Upper lobe of right lung (tissue), 1 donor: ENCODE measurements around the gene ZNF385C. TPM values are rescaled to one million over a fixed set of nuclear protein-coding genes. Genes with fewer than 3 reads are reported as not detected.

Source experiments
- ATAC-seq: fragments of 200-7000 bp; cut with Tn5 transposase; one replicate; pipeline ENCODE4 v1.9.1; 2020; ENCODE audit warnings: mild to moderate bottlenecking, moderate library complexity
- DNase-seq: peaks from one replicate; pipeline ENCODE4 v3.0.0-alpha.2; 2020
- H3K27ac ChIP-seq: fragments of 200-600 bp; one replicate; pipeline ENCODE4 v1.8.0; 2022
- H3K27me3 ChIP-seq: fragments of 200-600 bp; one replicate; pipeline ENCODE4 v1.8.0; 2022; ENCODE audit warnings: mild to moderate bottlenecking
- H3K36me3 ChIP-seq: fragments of 200-600 bp; one replicate; pipeline ENCODE4 v1.8.0; 2022
- H3K4me1 ChIP-seq: fragments of 200-600 bp; one replicate; pipeline ENCODE4 v1.8.0; 2022
- H3K4me3 ChIP-seq: fragments of 200-600 bp; one replicate; pipeline ENCODE4 v1.8.0; 2022; ENCODE audit warnings: mild to moderate bottlenecking
- H3K9me3 ChIP-seq: fragments of 200-600 bp; one replicate; pipeline ENCODE4 v1.8.0; 2022
- CTCF ChIP-seq: fragments of 200-600 bp; IDR thresholded peaks from one replicate; pipeline ENCODE4 v1.8.0; 2022; ENCODE audit warnings: antibody characterized with exemption
- intact Hi-C: fragments of 100-400 bp; cut with DNase I; formaldehyde crosslinking; loops from one replicate; pipeline ENCODE4 v1.11.0; 2022
- total RNA-seq: library from RNA; stranded (reverse); fragmentation: NEBNext Ultra II Directional; extraction: Animal tissue kit (Norgen Biotek cat#: 25700); gene quantifications from one replicate; pipeline ENCODE4 v1.2.1, GENCODE V29; 2021
- donor health status: DM: no; HTN: yes; CAD: no; lungs with severe emphysema.

The ZNF385C gene
- total RNA-seq, 1 donor from 2014 or later: 0.78 TPM

- Histone ChIP-seq H3K4me1 (no peaks in the 10 kb centered on the region), H3K27me3 (no peaks in the 10 kb centered on the region), H3K4me3 (no peak overlapping the region), H3K36me3 (no peaks in the 10 kb centered on the region), H3K27ac (no peak overlapping the region), H3K9me3 (no peaks in the 10 kb centered on the region)
- no peak for TF ChIP-seq CTCF
- ATAC-seq (no peak), DNase-seq (no peak)
- intact Hi-C loops: no loop called here
Measured at GRCh38 chr17:42034059-42034458, 64.2 kb downstream of the ZNF385C start.

GRCh38 chr17:42031584-42031983 is 66.7 kb downstream of the ZNF385C start:
- no peaks in the 10 kb centered on the region for H3K36me3 ChIP-seq
- ATAC-seq (peak; percentile 36), DNase-seq (no peak)
- no peaks in the 10 kb centered on the region for H3K27me3 ChIP-seq
- no peaks in the 10 kb centered on the region for H3K9me3 ChIP-seq
- no peak overlapping the region for H3K4me3 ChIP-seq
- intact Hi-C loops: no loop called here
- H3K27ac ChIP-seq: no peak overlapping the region
- H3K4me1 ChIP-seq: no peaks in the 10 kb centered on the region
- TF ChIP-seq CTCF: no peak

GRCh38 chr17:42028791-42029127 is 69.5 kb downstream of the ZNF385C start:
- no peak for ATAC-seq
- no peak for TF ChIP-seq CTCF
- no peak for DNase-seq
- H3K4me3 ChIP-seq: no peak overlapping the region
- intact Hi-C loops: loop anchor here (10.0 kb wide), 1 partner anchor 86 kb away; the partner anchor contains the start of gene DHX58
- H3K4me1 ChIP-seq: peaks cover 19% of the 10 kb centered on the region
- H3K9me3 ChIP-seq: no peaks in the 10 kb centered on the region
- H3K27ac ChIP-seq: no peak overlapping the region
- peaks cover 6% of the 10 kb centered on the region for H3K36me3 ChIP-seq
- no peaks in the 10 kb centered on the region for H3K27me3 ChIP-seq

GRCh38 chr17:42027961-42028790 is 70.1 kb downstream of the ZNF385C start:
- H3K4me3 ChIP-seq: no peak overlapping the region
- peaks cover 11% of the 10 kb centered on the region for H3K36me3 ChIP-seq
- H3K27ac ChIP-seq: no peak overlapping the region
- H3K27me3 ChIP-seq: no peaks in the 10 kb centered on the region
- TF ChIP-seq CTCF: peak; percentile 7
- H3K4me1 ChIP-seq: peaks cover 25% of the 10 kb centered on the region
- H3K9me3 ChIP-seq: no peaks in the 10 kb centered on the region
- intact Hi-C loops: loop anchor here (10.0 kb wide), 1 partner anchor 87 kb away; the partner anchor contains the start of gene DHX58
- no peak for DNase-seq
- ATAC-seq: no peak

GRCh38 chr17:42027590-42027889 is 70.7 kb downstream of the ZNF385C start:
- TF ChIP-seq CTCF: no peak
- Histone ChIP-seq H3K27ac (no peak overlapping the region), H3K27me3 (no peaks in the 10 kb centered on the region), H3K4me1 (peaks cover 26% of the 10 kb centered on the region), H3K9me3 (no peaks in the 10 kb centered on the region), H3K4me3 (no peak overlapping the region), H3K36me3 (peaks cover 18% of the 10 kb centered on the region)
- intact Hi-C loops: loop anchor here (10.0 kb wide), 1 partner anchor 87 kb away; the partner anchor contains the start of gene DHX58
- ATAC-seq (no peak), DNase-seq (no peak)
